Eye (tissue), 1 donor: ENCODE data around the gene AGAP5.

Source experiments
- DNase-seq: peaks from one replicate; pipeline ENCODE4 v3.0.0-alpha.2; 2015

Gene AGAP5

GRCh38 chr10:73625004-73625883 lies 72.7 kb downstream of the AGAP5 start:
- DNase-seq: peak; percentile 80
